CD4-positive, alpha-beta T cell treated with Interleukin-21 for 1 hour (primary cell): ENCODE data around the gene IRX3.

Experiments used
- DNase-seq: peaks from one replicate; pipeline ENCODE4 v3.0.0-alpha.2; 2020

The IRX3 gene

DNA sequence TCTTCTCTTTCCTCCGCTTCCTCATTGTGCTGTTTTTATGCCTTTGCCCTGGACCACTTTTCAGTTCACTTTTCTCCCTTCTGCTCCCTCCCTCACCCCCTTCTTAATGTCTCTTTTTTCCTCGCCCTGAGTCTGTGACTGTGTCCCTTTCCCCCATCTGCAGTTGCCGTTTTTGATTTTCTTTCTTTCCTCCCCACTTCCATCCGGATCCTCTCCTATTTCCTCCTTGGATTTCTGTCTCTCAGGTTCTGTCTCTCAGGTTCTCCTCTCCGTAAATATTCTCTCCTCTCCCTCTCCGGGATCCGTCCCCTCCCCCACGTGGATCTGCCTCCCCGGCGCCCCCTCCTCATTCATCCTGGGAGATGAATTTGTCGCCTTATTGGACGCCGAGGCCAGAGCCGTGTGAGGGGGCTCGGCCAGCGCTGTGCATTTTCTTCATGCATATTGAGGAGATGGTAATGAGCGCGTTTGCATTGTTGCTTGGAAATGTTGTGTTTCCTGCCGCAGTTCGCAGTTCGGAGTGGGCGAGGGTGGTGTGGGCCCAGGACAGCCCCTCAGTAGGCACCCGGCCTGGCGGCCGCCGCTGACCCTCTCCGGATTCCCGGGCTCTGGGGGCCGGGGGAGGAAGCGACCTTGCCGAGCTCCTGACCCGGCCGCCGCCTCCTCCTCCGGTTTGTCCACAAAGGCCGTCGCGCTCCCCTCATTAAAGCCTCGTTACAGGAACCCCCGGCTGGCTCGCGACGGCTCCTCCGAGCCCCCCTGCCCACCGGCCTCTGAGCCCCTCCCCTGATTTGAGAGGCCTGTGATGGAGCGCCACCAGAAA is 4.5 kb upstream of the IRX3 start:
- DNase-seq = no peak

DNA sequence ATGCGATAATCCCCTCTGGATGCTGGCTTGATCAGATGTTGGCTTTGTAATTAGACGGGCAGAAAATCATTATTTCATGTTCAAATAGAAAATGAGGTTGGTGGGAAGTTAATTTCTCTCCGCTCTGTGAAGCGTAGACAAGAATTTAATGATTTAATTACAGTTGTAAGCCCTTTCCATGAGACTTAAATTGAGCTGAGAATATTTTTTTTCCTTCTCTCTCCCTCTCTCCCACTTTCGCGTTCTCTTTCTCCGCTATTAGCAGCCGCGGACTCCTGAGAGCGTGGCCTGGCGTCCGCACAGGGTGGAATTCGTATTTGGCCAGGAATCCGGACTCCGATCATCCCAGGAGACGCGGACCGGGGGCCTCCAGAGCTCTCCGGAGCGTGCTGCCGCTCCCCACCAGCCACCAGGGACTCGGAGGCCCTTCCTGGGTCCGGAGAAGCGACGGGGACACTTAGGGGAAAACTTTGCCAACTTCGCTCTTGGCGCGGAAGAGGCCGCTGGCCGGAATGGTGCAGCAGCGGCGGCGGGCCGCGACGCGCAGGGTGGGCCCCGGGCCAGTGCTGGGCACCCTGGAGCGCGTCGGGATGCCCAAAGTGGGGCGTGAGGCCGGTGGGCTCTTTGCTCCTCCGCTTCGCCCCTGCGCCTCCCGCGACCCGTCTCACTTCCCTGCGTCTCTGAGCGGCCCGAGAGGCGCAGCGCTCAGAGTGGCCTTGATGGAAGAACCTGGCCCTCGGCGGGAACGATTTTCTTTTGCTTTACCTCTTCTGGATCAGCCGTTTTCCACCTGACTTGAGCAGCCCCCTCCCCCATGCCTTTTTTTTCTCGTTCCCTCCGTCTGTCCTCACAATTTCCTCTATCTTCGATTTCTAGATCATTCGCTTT is 3.6 kb upstream of the IRX3 start:
- DNase-seq = no peak

DNA sequence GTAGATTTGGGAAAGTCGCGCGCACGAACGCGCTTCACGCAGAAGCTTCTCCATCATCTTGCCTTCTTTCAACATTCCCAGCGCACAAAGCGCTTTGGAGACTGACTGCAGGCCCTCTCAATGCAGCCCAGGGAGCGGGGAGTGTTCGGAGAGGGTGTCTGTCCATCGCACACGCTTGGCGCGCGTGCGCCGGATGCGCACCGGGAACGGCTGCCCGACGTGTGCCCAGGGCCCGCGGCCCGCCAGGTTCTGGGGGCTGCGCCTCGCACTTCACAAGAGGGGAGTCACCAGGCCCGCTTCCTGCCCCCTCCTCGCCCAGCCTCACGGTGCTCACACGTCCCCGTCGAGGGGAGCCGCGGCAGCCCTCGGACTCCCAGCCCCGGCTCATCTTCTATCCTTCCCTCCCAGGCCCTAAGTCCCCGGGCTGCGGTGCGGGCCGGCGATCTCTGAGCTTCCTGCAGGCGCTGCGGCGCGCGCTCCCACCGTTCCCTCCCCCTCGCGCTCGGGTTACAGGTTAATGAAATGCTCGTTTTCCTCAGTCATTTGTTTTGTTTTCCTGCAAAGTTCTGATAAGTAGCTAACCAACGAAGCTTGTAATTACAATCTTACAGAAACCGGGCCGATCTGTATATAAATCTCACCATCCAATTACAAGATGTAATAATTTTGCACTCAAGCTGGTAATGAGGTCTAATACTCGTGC is 2.8 kb upstream of the IRX3 start:
- DNase-seq = no peak

DNA sequence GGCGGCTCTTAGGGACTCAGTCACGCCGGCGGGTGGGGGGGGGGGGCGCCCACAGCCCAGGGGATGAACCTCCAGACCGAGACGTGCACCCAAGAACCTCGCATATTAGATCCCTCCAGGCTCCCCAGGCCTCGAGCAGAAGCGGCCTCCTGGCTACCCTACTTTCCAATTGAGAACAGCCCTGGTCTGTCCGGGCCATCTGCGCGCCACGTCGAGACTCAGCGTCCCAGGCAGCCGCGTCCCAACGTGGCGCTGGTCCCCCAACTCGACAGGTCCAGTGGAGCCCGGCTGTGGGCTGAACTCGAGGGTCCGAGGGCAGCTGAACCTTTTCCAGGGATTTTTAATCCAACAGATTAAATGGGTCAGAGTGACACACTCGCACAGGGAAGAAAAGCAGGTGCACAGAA is 2.3 kb upstream of the IRX3 start:
- no peak for DNase-seq

DNA sequence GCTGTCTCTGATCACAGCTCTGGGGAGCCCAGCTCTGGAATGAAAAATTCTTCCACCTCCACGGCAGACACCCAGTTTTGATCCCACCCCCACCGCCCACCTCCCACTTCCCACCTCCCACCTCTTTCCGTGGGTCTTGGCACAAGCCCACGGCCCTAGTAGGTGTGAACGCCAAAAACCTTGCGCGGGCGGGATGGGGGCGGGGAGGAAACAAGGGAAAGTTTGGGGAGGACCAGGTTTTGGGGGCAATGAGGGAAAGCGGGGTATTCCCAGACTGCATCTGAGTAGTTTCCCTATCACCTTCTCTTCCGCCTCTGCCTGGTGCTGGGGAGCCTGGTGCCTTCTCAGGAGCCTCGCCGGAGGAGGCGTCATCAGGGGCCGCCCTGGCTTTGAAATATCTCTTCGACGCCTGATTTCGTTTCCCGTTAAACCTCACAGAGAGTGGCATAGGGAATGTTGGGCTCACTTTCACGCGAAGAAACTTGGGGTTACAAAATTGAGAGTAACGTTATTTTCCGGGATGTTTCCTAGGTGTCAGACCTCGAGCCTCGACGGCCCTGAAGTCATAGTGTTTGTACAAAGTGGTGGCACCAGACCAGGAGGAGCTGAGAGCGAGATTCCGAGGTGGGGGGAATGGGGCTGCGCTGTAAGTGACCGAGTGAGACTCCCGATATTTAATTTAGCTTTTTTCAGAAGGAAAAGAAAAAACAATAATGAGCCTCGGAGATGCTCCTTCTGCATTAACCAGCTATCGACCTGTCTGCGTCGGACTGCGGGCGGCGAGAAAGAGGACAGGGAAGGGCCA is 1.6 kb upstream of the IRX3 start:
- no peak for DNase-seq

DNA sequence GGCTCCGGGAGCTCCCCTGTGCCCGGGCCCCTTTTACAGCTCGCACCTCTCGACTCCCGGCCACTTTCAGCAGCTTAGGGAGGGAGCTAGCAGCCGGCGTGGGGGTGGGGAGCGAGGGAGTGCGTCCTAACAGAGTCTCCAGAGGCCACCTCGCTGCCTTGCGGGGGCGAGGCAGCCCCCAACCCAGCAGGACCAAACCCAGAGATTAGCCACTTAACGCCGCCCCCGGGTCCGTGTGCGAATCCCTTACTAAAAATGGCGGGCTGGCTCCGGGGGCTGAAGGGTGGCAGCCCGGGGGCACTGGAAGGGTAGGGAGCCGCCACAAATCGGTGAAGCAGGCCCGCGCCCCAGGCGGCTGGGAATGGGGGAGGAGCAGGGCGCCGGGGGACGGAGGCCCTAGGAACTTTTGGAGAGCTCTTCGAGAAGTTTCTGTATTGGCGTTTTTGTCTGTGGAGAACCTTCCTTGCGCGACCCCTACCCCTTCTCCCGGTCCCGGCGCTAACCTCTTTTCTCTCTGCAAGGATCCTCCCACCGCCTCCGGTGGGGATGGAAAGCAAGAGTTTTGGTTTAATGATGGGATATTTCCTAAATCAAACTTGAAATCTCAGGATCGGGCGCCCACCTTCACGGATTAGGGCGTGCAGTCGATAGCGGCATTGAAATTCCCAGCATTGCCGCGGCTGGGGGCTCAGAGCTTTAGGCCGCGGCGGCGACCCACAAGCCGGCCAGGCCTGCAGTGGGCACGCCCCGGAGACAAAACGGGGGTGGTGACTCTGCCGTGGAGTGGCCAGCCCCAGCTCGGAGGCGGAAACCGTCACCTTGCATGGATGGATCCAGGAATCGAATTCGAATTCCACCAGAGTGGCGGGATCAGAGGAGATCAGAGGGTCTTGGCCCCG is 793 bp upstream of the IRX3 start:
- DNase-seq = no peak

DNA sequence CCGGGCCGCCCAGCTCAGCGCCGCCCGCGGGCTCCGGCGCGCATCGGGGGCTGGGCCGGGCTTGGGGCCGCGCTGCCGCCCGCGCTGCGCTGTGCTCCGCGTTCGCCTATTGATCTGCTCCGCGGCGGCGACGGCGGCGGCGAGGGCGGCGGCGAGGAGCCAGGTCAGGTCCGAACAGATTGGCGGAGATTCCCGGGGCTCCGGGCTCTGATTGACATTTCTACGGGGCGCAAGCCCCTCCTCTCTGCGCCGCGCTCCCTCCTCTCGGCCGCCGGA is 559 bp downstream of the IRX3 start:
- DNase-seq = no peak

DNA sequence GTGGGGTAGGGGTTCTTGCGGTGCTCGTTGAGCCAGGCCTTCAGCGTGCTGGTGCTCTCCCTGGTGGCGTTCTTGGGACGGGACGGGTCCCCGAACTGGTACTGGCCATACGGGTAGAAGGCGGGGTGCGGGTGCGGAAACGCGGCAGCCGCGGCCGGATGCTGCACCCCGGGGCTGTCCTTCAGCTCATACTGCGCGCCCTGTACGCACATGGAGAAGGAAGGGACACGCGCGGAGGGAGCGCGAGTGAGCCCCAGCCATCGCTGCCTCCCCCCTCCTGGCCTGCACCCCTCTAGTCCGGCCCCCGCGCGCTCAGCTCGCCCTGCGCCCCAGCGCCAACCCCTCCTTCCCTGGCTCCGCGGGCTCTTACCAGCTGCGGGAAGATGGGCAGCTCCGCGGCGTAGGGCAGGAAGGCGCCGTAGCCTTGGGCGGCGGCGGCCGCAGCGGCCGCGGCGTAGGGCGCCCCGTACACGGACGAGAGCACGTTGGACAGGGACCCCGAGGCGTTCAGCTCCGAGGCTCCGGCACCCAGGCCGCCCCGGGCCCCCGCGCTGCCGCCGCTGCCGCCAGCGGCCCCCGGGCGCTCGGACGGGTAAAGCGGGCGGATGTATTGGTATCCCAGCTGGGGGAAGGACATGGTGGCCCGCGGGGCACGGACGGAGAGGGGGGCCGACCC is 1.0 kb downstream of the IRX3 start:
- no peak for DNase-seq

DNA sequence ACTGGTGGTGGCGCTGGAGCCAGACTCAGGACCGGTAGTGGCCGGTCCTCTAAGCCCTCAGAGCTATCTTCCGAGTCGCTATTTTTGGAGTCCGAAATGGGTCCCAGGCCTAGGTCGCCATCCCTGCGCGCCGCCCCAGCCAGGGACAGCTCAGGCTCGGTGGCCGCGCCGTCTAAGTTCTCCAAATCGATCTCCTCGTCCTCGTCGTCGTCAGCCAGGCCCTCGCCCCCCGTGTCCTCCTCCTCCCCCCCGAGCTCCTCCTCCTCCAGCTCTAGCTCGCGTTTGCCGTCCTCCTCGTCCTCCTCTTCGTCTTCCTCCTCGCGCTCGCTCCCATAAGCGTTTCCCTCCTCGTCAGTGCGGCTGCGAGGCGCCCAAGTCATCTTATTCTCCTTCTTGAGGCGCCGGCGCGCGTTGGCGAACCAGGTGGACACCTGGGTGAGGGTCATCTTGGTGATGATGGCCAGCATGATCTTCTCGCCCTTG is 1.6 kb downstream of the IRX3 start:
- no peak for DNase-seq

DNA sequence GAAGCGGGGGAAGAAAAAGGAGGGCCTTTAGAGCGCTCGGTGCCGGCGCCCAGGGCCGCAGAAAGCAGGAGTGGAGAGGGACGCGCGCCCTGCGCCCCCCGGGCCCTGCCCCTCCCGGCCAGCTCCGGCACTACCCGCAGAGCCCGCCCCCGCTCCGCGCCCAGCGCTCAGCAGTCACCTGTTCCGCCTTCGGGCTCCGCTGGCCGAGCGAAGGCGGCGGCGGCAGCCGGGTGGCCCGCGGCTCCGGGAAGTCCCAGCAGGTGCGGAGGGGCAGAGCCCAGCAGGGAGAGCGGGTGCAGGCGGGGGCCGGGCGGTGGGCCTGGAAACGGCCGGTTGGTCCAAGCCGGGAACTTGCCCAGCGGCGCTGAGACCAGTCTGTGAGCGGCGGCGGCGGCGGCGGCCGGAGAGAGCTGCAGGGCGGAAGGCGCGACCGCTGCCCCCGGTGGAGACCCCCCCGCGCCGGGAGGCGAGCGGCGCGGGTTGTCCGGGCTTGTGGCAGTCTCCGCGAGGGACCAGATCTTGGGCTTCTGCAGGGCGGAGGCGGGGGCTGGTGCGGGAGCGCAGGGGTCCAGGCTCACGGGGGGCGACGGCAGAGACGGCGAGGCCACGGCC is 2.2 kb downstream of the IRX3 start:
- no peak for DNase-seq

DNA sequence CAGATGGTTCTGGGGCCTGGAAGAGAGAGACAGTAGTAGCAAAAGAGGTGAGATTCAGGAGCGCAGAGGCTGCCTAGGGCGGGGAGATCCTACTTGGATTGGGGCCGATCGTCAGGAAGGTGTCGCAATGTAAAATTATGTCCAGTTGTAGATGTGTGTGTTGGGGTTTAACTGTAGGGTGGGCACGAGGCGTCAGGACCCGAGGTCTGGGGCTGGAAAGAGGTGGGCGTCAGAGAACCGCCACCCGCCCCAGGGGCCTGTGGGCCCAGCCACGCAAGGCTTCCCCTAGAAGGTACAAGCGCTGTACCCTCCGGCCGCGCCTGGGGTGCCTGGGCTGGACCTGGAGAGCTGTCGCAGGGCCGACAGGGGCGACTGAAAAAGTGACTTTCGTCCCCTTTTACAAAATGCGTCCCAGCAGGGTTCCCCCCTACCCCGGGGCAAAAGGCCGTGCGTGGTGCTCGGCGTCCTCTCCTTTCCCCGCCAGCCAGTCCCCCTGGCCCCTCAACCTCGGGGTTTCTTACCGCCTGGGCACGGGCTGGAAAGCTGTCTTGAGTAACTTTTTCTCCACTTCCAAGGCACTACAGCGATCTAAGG is 2.8 kb downstream of the IRX3 start:
- DNase-seq = no peak

DNA sequence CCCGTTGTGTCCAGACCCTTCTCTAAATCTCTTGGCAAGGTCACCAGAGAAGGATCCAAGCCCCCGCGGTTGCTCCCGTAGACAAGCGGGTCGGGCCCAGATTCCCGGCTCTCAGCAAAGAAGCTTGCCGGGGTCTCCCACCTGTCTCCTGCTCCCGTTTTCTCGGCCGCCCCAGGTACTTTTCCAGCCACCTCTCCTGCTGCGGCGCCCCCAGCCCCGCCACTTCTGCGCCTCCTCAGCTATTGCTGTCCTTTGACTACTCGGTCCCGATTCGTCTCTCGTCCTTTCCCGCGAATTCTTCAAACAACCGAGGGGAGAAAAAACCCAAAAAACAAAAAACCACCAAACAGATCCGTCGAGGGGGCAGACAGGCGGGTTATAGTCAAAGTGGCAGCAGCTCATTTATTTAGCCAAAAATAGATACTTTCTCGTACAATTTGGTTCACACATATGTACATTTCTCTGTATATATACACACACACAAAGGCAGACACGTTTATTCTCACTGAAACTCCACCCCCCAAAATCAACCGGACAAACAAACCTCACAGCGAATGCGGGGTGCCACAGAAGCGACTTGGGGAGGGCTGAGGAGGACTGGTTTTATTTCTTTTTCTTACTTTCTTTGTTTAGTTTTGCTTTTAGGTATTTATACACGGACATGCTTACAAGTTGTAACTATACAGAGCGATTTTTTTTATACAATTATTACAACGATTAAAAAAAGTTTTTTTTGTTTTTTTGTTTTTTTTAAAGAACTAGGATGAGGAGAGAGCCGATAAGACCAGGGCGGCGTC is 3.5 kb downstream of the IRX3 start:
- DNase-seq = no peak

DNA sequence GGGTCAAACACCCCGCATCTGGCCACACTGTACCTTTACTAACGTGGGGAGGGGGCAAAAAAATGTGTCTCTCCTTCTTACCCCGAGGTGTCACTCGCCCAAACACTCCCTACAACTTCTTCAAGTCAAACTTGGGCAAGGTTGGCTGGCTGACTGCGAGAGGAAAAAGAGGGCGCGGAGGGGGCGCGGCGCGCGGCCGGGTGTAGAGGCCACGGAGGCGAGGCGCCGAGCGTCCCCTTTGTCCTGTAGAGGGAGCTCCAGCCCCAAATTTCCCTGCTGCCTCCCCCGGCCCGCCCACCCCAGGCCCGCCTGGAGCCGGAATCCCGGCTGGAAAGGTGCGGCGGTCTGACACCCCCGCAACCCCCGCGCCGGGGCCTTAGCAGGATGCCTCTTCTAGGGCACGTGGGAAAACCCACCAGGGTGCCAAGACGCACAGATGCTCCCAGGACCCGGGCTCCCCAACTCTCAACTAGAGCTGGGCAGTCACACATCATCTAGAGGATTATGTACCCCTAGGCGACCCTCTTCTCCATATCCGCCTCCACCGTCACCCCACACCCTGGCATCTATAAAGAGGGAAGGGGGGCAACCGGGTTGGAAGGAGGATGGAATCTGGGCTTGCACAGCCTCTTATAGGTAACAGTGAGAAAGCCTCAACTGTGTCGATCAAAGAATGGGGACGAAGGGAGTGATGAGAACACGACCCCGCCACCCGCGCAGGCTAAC is 4.2 kb downstream of the IRX3 start:
- DNase-seq = no peak

DNA sequence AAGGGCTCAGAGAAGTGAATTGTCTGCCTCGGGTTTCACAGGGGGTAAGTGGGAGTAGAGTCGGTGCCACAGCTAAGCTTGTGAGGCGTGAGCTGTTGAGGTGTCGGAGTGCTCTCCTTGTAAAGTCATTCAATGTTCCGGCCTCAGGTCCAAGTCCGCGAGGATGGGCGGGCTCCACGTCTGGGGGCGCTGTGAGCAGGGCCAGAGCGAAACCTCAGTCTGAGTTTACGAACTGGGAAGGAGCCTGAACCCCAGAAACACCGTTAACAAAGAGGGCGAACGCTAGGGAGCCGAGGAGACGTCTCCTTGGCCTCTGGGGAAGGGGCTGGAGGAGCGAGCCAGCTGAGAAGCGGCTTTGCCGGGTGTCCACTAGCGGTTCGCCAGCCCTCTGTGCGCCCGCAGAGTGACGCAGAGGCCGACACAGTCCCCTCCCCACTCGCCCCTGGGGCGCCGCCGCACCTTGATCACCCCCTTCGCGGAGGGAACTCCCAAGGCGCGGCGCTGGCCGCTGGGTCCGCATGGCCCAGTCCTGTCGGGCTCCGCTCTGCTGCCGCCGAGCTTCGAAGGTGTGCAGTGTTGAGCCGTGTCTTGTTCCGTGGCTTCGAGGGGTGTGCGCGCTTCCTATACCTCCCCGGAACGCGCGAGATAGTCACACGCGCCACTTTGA is 4.9 kb downstream of the IRX3 start:
- no peak for DNase-seq

DNA sequence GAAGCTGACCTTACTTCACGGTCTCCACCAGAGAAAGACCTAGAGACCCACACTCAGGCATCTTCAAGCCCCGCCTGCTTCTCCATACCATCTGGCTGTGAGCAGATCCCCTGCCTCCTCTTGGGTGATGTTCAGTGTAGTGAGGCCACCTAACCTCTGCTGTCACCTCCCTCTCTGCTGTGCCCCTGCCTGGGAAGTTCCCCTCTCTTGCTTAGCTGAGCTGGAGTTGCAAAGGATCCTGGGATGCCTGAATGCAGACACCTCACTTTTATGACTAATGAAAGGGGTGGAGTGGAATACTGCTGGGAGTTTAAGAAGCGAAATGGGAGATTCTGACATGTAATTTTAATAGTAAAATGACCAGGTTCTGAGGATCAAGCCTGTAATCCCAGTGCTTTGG is 5.8 kb downstream of the IRX3 start:
- no peak for DNase-seq

DNA sequence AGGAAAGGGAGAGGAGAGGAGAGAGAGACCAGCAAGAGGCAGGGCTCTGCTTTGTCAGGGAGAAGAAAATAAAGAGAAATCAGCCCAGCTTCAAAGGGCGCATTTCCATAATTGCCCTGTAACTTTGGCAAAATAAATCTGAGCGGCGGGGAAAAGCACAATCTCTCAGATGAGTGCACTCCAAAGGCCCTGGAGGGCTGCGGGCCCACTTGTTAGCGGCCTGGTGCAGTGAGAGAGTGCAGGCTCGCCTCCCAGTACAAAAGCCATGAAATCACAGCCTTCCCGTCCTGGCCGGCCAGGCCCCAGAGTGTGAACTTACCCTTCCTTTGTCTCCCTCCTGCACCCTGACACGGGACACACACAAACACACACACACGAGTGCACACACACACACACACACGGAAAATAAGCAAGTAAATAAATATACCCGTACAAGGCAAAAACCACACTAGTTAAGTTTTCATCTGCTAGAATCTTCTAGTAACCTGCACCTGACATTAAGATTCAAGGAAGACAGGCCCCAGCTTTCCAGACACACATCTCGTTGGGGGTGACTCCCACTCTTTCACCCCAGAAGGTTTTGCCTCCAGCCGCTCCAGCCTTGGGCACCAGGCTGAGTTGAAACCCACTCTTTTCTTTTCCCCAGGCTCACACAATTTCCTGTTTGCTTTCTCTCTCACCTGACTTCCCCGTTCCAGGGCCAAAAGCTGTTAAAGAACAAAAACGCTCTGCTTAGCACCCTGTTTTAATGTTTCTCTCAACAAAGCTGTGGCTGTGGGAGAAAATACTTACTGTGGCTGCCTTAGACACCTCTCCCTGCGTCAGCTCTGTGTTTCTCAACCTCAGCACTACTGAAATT is 8.5 kb downstream of the IRX3 start:
- no peak for DNase-seq

DNA sequence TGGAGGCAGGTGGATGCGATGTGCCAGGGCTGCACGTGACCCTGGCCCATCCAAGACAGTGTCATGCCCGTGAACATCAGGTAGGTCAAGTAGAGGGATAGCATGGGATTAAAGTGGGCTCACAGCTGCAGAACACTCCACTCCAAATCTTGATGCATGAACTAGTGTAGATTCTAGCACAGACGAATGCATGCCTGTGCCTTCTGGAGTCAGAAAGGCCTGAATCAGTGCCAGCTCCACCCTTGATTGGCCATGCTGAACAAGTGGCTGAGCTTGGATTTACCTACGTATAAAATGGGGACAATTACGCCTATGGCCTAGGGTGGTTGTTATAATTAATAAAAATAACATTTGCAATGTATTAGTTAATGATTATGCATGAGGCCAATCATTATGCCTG is 10.6 kb downstream of the IRX3 start:
- DNase-seq = no peak
